Left ventricle myocardium inferior (tissue), 1 donor: ENCODE results near the gene RAP1A. TPM values are rescaled to one million over a fixed set of nuclear protein-coding genes. Genes with fewer than 3 reads are reported as not detected.

Source experiments
- DNase-seq: peaks from one replicate; pipeline ENCODE4 v3.0.0-alpha.2; 2020
- H3K27ac ChIP-seq: fragments of 200-600 bp; replicated peaks from 2 replicates; pipeline ENCODE4 v1.8.0; 2021
- H3K27me3 ChIP-seq: fragments of 200-600 bp; 2 replicates; pipeline ENCODE4 v1.8.0; 2021; ENCODE audit warnings: low read depth
- H3K36me3 ChIP-seq: fragments of 200-600 bp; 2 replicates; pipeline ENCODE4 v1.8.0; 2021
- H3K4me1 ChIP-seq: fragments of 200-600 bp; 2 replicates; pipeline ENCODE4 v1.8.0; 2021
- H3K4me3 ChIP-seq: fragments of 200-600 bp; 2 replicates; pipeline ENCODE4 v1.8.0; 2021; ENCODE audit warnings: mild to moderate bottlenecking, moderate library complexity
- H3K9me3 ChIP-seq: fragments of 200-600 bp; replicated peaks from 2 replicates; pipeline ENCODE4 v1.8.0; 2021
- intact Hi-C: fragments of 100-400 bp; cut with micrococcal nuclease; formaldehyde crosslinking; loops from one replicate; pipeline ENCODE4 v1.11.0; 2022
- total RNA-seq: library from RNA; stranded (reverse); fragmentation: NEBNext Ultra II Directional; extraction: Animal tissue kit (Norgen Biotek cat#: 25700); gene quantifications from one replicate; pipeline ENCODE4 v1.2.1, GENCODE V29; 2021
- TF ChIP-seq, protein P1 (sequence below): fragments of 200-600 bp; IDR thresholded peaks from 2 replicates; pipeline ENCODE4 v1.8.0; 2021; ENCODE audit warnings: antibody characterized with exemption, mild to moderate bottlenecking, borderline replicate concordance
- donor health status: DM: no; HTN: yes; CAD: no; lungs with severe emphysema.

Gene RAP1A
- total RNA-seq, 1 donor from 2014 or later, result 112 TPM

GRCh38 chr1:111585447-111586086 lies 34.0 kb upstream of the RAP1A start:
- H3K27ac ChIP-seq, result no peak overlapping the region
- TF ChIP-seq, protein P1, sequence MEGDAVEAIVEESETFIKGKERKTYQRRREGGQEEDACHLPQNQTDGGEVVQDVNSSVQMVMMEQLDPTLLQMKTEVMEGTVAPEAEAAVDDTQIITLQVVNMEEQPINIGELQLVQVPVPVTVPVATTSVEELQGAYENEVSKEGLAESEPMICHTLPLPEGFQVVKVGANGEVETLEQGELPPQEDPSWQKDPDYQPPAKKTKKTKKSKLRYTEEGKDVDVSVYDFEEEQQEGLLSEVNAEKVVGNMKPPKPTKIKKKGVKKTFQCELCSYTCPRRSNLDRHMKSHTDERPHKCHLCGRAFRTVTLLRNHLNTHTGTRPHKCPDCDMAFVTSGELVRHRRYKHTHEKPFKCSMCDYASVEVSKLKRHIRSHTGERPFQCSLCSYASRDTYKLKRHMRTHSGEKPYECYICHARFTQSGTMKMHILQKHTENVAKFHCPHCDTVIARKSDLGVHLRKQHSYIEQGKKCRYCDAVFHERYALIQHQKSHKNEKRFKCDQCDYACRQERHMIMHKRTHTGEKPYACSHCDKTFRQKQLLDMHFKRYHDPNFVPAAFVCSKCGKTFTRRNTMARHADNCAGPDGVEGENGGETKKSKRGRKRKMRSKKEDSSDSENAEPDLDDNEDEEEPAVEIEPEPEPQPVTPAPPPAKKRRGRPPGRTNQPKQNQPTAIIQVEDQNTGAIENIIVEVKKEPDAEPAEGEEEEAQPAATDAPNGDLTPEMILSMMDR, result no peak
- H3K4me1 ChIP-seq, result peaks cover 34% of the 10 kb centered on the region
- H3K27me3 ChIP-seq, result no peaks in the 10 kb centered on the region
- no peaks in the 10 kb centered on the region for H3K36me3 ChIP-seq
- intact Hi-C loops, result no loop called here
- no peak overlapping the region for H3K4me3 ChIP-seq
- no peaks in the 10 kb centered on the region for H3K9me3 ChIP-seq
- no peak for DNase-seq

- Histone ChIP-seq H3K36me3 (no peaks in the 10 kb centered on the region), H3K4me1 (peaks cover 31% of the 10 kb centered on the region), H3K27ac (no peak overlapping the region), H3K4me3 (no peak overlapping the region), H3K27me3 (no peaks in the 10 kb centered on the region), H3K9me3 (no peaks in the 10 kb centered on the region)
- DNase-seq, result no peak
- intact Hi-C loops, result no loop called here
- TF ChIP-seq, protein P1, result no peak
Measured at GRCh38 chr1:111586112-111586511, 33.5 kb upstream of the RAP1A start.

DNA sequence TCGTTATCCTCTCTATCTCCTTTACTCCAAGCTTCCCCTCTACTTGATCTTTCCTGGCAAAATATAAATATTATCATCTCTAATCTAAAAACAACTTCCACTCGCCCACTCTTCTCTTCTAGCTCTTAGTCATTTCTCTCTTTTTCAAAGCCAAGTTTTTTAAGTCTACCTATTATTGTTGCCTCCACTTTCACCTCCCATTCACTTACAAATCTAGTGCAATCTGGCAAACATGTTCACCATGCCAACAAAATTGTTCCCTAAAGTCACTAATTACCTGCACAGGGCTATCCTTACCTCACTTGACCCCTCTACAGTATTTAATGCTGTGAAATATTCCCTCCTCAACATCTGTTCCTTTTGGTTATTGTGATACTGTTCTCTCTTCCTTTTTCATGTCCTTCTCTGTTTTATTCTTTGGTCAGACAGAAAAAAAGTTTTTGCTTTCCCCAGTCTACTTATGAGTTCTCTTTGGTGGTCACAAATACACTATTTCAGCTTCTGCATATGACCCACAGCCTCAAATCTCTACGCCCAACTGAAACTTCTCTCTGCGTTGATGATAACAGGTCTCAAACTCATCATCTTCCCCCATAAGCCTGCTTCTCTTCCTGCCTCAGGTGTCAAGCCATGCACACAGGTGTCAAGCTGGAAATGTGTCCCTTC lies 31.9 kb upstream of the RAP1A start:
- Histone ChIP-seq H3K27me3 (no peaks in the 10 kb centered on the region), H3K9me3 (no peaks in the 10 kb centered on the region), H3K4me3 (no peak overlapping the region), H3K4me1 (peaks cover 28% of the 10 kb centered on the region), H3K27ac (no peak overlapping the region), H3K36me3 (no peaks in the 10 kb centered on the region)
- no peak for DNase-seq
- TF ChIP-seq, protein P1, result no peak
- intact Hi-C loops, result no loop called here

- Histone ChIP-seq H3K27me3 (no peaks in the 10 kb centered on the region), H3K4me3 (peak overlapping the region; percentile 36), H3K9me3 (no peaks in the 10 kb centered on the region), H3K27ac (peak overlapping the region; percentile 94), H3K36me3 (no peaks in the 10 kb centered on the region), H3K4me1 (peaks cover 42% of the 10 kb centered on the region)
- DNase-seq, result no peak
- TF ChIP-seq, protein P1, result no peak
- intact Hi-C loops, result loop anchor here (10.0 kb wide), 1 partner anchor 77 kb away; no protein-coding TSS in a partner anchor
Measured at GRCh38 chr1:111591937-111592336, 27.7 kb upstream of the RAP1A start.

DNA sequence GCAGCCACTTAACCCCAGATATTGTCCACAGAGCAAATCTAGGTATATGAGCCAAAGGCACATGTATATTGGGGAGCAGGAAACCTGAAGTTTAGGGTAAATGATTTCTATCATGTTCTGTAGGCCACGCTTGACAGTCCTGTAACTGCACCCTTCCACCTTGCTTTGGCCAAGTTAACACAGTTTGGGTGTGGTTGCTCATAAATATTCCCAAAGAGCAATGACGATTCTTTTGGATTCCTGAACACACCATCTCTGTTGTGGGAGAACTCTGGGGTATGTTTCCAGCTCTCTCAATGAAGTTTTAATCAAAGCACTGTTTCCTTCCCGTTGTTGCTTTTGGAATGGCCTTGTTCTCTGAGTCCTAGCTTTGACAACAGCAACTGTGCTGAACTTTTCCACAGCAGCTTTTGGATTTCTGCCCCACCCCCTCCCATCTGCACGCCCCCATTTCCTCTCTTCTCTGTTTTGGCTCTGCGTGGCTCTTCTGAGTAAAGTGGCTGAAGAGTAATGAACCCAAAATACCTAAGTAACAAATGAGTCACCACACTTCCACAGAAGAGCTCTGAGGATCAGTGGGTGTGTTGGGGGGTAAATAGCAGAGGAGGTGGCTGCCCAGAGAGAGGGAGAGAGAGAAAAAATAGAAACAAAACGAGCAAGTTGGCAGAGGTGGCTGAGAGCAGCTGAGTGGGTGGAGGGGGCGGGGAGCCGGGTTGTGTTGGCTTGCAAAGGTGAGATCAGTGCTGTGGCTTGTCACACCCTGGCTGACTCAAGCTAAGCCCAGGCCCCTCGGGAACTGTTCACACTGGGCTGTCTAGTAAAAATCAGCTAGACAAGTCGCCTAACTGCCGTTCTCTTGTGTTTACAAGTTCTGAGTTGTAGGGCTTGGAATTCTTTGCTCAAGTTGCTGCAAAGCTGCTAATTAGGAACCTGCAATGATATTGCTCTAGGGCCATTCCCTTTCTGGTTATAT lies 26.9 kb upstream of the RAP1A start:
- no peaks in the 10 kb centered on the region for H3K36me3 ChIP-seq
- peaks cover 42% of the 10 kb centered on the region for H3K4me1 ChIP-seq
- no peaks in the 10 kb centered on the region for H3K27me3 ChIP-seq
- peak overlapping the region; percentile 36 for H3K4me3 ChIP-seq
- intact Hi-C loops, result loop anchor here (10.0 kb wide), 1 partner anchor 78 kb away; no protein-coding TSS in a partner anchor
- peak overlapping the region; percentile 94 for H3K27ac ChIP-seq
- no peaks in the 10 kb centered on the region for H3K9me3 ChIP-seq
- peak; percentile 87 for DNase-seq
- TF ChIP-seq, protein P1, result no peak
